Raji (cell line): Measurements from ENCODE around the gene ZBTB47.

Experiments used
- POLR2A ChIP-seq: IDR thresholded peaks from 2 replicates; pipeline ENCODE4 v1.6.1; 2011; ENCODE audit warnings: low read depth, low read length, control low read depth; ENCODE audit not compliant: insufficient read depth

The ZBTB47 gene

GRCh38 chr3:42659451-42660130 is 6.1 kb downstream of the ZBTB47 start:
- TF ChIP-seq POLR2A = no peak

GRCh38 chr3:42660131-42660715 is 6.7 kb downstream of the ZBTB47 start:
- TF ChIP-seq POLR2A = no peak

- TF ChIP-seq POLR2A = no peak
Measured at GRCh38 chr3:42660898-42661297, 7.4 kb downstream of the ZBTB47 start.

DNA sequence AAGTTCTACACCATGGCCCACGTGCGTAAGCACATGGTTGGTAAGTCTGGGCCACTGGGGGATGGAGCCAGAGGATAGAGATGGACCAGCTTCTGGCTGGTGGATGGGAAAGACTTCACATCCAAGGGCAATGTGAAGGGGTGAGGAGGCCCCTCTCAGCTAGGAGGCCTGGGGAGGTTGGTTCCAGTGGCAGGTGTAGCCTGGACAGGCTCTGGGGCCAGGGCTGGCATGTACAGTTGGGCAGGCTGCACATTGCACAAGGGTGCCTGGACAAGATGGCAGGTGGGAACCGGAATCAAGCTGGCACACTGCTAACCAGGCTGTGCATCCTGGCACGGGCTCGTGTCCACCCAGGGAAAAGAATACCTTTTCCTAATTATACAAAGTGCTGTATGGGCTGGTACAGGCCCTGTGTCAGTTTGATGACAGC is 8.1 kb downstream of the ZBTB47 start:
- no peak for TF ChIP-seq POLR2A

GRCh38 chr3:42662037-42662812 is 8.7 kb downstream of the ZBTB47 start:
- TF ChIP-seq POLR2A = no peak

DNA sequence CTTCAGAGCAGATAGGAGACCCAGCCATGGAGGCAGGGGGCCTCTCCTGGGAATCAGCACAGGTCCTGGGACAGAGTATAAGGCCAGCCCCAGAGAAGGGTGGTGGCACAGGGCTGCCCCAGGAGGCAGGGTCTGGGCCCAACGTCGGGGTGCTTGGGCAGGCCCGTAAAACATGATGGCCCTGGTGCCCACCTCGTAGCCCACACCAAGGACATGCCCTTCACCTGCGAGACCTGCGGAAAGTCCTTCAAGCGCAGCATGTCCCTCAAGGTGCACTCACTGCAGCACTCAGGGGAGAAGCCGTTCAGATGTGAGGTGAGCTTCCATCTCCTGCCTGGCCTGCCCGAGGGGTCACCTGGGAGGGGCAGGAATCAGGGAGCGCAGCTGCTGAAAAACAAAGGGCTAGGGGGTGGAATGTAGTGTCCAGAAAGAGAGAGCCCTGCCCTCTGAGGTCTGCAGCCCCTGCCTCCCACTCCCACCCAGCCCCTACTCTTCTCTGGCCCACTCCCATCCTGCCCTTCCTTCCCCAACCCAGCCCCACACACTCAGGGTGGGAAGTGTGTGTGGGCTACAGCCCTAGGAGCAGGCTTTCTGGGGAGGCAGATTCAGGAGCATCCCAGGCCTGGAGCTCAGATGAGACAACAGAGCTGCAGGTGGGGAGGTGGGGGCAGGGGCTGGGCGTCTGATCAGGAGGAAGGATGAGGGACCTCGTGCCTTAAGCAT is 9.5 kb downstream of the ZBTB47 start:
- no peak for TF ChIP-seq POLR2A

DNA sequence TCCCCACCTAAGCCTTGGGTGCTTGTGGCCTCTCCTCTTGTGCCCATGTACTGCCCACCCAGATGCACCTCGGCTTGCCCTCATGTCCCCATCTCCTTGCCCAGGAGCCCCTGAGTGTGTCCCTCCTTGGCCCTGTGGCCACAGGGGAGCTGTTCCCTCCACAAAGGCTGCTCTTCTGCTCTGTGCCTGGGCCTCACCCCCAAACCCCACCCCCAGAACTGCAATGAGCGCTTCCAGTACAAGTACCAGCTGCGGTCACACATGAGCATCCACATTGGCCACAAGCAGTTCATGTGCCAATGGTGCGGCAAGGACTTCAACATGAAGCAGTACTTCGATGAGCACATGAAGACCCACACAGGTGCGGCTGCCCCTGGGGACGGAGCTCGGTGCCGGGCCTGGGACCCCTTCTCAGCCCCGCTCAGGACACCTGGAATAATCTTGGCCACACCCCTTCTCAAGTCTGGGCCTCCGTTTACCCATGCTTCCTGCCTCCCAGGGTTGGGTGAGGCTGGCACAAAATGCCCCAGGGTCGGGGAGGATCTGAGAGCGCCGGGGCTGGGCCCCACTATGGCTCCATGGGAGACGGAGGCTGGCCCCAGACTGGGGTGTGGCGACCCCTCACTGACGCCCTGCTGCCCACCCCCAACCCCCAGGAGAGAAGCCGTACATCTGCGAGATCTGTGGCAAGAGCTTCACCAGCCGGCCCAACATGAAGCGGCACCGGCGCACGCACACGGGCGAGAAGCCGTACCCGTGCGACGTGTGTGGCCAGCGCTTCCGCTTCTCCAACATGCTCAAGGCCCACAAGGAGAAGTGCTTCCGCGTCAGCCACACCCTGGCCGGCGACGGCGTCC is 10.3 kb downstream of the ZBTB47 start:
- no peak for TF ChIP-seq POLR2A

DNA sequence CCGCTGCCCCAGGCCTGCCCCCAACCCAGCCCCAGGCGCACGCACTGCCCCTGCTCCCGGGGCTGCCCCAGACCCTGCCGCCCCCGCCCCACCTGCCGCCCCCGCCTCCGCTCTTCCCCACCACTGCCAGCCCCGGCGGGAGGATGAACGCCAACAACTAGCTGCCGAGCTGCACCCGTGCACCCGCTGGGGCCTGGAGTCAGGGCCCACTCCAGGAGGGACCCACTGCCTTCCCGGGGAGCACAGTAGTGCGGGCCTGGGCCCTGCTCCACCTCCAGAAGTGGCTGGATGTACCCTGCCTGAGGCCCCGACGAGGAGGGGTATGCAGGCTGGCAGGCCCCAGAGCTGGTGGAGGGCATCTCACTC is 10.9 kb downstream of the ZBTB47 start:
- TF ChIP-seq POLR2A = no peak

DNA sequence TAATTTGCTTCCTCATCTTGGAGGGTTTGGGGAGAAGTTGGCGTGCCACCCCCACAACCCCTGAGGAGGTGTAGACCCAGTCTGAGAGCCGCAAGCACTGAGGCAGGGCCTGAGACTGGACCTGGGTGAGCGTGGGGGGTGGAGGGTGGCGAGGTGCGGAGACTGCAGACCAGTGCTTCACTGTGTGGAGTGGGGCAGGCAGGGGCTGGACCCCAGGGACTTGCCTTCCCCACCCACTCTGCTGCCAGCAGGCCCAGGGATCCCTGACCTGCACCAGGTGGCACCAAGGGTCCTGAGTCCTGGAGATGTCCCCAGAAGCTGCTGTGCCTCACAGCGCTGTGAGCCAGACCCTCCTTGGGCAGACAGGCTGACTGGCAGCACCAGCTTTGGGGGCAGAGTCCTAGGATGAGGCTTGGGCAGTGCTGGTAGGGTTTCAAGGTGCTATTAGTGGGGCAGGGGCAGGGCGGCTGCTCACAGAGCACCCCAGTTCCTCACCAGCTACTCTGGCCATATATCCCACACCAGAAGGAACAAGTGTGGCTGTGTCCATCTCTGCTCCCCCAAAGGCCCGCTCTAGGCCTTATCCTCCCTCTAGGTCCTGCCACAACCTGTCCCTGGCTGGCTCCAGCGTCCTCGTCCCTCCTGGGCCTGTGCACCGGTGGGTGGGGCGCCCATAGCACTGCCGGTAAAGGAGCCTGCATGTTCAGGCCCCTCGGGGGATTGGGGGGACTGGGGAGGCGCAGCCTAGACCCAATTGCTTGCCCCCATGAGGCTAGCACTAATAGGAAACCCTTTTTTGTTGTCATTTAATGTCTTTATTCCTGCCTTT is 11.8 kb downstream of the ZBTB47 start:
- no peak for TF ChIP-seq POLR2A

GRCh38 chr3:42666022-42666421 is 12.5 kb downstream of the ZBTB47 start:
- no peak for TF ChIP-seq POLR2A

DNA sequence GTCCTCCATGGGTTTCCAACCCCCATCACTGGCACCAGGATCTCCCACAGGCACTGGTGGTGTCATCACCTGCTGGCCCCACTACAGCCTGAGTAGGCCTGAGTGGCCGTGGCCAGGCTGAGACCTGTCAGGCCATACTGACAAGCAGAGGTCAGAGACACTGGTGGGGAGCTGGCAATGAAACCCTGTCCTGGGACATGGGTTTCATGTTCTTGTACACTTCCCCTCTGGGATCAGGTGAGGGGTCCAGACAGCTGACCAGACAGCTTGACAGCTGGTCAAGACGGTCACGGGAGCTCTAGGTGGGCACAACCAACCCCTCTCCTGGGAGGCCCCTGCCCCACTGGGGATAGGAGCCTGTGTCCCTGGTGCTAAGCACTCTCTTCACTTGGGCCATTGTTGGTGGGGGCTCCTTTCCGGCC is 13.1 kb downstream of the ZBTB47 start:
- TF ChIP-seq POLR2A = no peak

DNA sequence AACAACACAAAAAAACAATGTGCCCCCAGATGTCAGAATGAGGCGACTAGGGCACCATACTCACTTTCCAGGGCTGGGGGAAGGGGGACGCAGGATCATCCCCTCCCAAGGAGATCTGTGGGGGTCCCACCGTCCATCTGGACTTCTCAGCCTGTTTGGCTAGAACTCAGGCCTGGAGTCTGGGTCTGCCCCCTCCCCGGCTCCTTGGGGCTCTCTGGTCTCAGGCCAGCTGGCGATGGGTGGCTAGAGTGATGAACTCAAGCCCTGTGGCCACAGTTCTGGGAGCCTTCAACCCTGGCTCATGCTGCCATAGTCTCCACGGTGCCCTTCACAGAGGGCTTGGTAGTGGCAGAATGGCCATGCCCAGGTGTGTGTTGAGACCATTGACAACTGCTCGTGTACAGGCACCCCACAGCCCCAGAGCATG is 13.6 kb downstream of the ZBTB47 start:
- no peak for TF ChIP-seq POLR2A

- TF ChIP-seq POLR2A = no peak
Measured at GRCh38 chr3:42667523-42668412, 14.3 kb downstream of the ZBTB47 start.
